Right lobe of liver (tissue), 4 donors: ENCODE results near the gene ILF3.

ENCODE experiments used
- CTCF ChIP-seq, 4 donors: fragments of 200-600 bp in 3 of 4; fragments of 450-650 bp in 1 of 4; IDR thresholded peaks; one replicate each; pipeline versions ENCODE4 v1.5.1 to v1.8.0; 2016 to 2022; ENCODE audit warnings: antibody characterized with exemption in 4 of 4, mild to moderate bottlenecking in 2 of 4
- POLR2A ChIP-seq: fragments of 450-650 bp; IDR thresholded peaks from one replicate; pipeline ENCODE4 v1.6.1; 2017; ENCODE audit warnings: antibody characterized with exemption, mild to moderate bottlenecking
- donor health status: DM: no; HTN: no; CAD: no.
- donor health status: DM: no; HTN: no; CAD: no.
- donor health status: DM: no; HTN: yes; CAD: no.

GRCh38 chr19:10695401-10696398 is 41.6 kb downstream of the ILF3 start:
- TF ChIP-seq CTCF (IDR thresholded peaks at IDR 0.05): no peak
- TF ChIP-seq POLR2A: no peak
